Measurements from ENCODE around the gene CAPN15.
A peak's percentile ranks its signal among the peaks of the same experiment; 100 is the strongest.
"Not testable (repeated sequence)": the region's sequence is repeated elsewhere in the genome, so short reads cannot be mapped to it uniquely, and the experiment has no call there.

CAPN15 gene

GRCh38 chr16:527015-527903 lies at the start of gene CAPN15:
Gene CAPN15, plus strand, starts transcription at chr16:527712. Its CDS starts 19,127 bp downstream, at chr16:546839.
- peak; percentile 80 to 81 for DNase-seq (ENCODE audit: low read depth in 1 of 2, low spot score in 1 of 2)

GRCh38 chr16:478287-478686 lies 49.2 kb upstream of the CAPN15 start:
- not testable (repeated sequence) for DNase-seq (ENCODE audit: low read depth in 1 of 2, low spot score in 1 of 2)

- no peak for DNase-seq (ENCODE audit: low read depth in 1 of 2, low spot score in 1 of 2)
Measured at GRCh38 chr16:482468-483185, 44.9 kb upstream of the CAPN15 start.

GRCh38 chr16:483341-484075 lies 44.0 kb upstream of the CAPN15 start:
- DNase-seq (ENCODE audit: low read depth in 1 of 2, low spot score in 1 of 2), result no peak

GRCh38 chr16:489606-490005 lies 37.9 kb upstream of the CAPN15 start:
- DNase-seq (ENCODE audit: low read depth in 1 of 2, low spot score in 1 of 2), result no peak

- no peak for DNase-seq (ENCODE audit: low read depth in 1 of 2, low spot score in 1 of 2)
Measured at GRCh38 chr16:490768-491167, 36.7 kb upstream of the CAPN15 start.

- no peak for DNase-seq (ENCODE audit: low read depth in 1 of 2, low spot score in 1 of 2)
Measured at GRCh38 chr16:491220-491919, 36.1 kb upstream of the CAPN15 start.

GRCh38 chr16:492211-492875 lies 35.2 kb upstream of the CAPN15 start:
- no peak for DNase-seq (ENCODE audit: low read depth in 1 of 2, low spot score in 1 of 2)

GRCh38 chr16:494676-495075 lies 32.8 kb upstream of the CAPN15 start:
- not testable (repeated sequence) for DNase-seq (ENCODE audit: low read depth in 1 of 2, low spot score in 1 of 2)

GRCh38 chr16:495127-495748 lies 32.3 kb upstream of the CAPN15 start:
- no peak for DNase-seq (ENCODE audit: low read depth in 1 of 2, low spot score in 1 of 2)

- no peak for DNase-seq (ENCODE audit: low read depth in 1 of 2, low spot score in 1 of 2)
Measured at GRCh38 chr16:496097-496886, 31.2 kb upstream of the CAPN15 start.

GRCh38 chr16:497258-497657 lies 30.3 kb upstream of the CAPN15 start:
- no peak for DNase-seq (ENCODE audit: low read depth in 1 of 2, low spot score in 1 of 2)

- no peak for DNase-seq (ENCODE audit: low read depth in 1 of 2, low spot score in 1 of 2)
Measured at GRCh38 chr16:499924-500323, 27.6 kb upstream of the CAPN15 start.

GRCh38 chr16:500709-501108 lies 26.8 kb upstream of the CAPN15 start:
- DNase-seq (ENCODE audit: low read depth in 1 of 2, low spot score in 1 of 2), result no peak

- no peak for DNase-seq (ENCODE audit: low read depth in 1 of 2, low spot score in 1 of 2)
Measured at GRCh38 chr16:502179-502943, 25.2 kb upstream of the CAPN15 start.

- no peak for DNase-seq (ENCODE audit: low read depth in 1 of 2, low spot score in 1 of 2)
Measured at GRCh38 chr16:503150-504071, 24.1 kb upstream of the CAPN15 start.

GRCh38 chr16:505479-506245 lies 21.9 kb upstream of the CAPN15 start:
- no peak for DNase-seq (ENCODE audit: low read depth in 1 of 2, low spot score in 1 of 2)
